MM.1S (cell line): ENCODE measurements around the gene PTPRO.

Experiments
- CTCF ChIP-seq: fragments of 300-600 bp; sonication (generic); IDR thresholded peaks from 2 replicates; pipeline ENCODE4 v1.5.1; 2016; ENCODE audit warnings: antibody characterized with exemption, low read length, mixed read lengths
- EZH2 ChIP-seq: fragments of 300-600 bp; sonication (generic); optimal IDR thresholded peaks from 2 replicates; pipeline ENCODE3; 2017; ENCODE audit warnings: low read depth, mild to moderate bottlenecking, antibody characterized with exemption, low read length, mixed read lengths

- no peak for TF ChIP-seq CTCF
- no peak for TF ChIP-seq EZH2
These were observed 216.6 kb downstream of the PTPRO start for GRCh38 chr12:15538881-15539280.
